GM12878 (cell line): ENCODE data around the gene ARL6IP1.

Experiments
- CEBPB ChIP-seq, 2 experiments: fragments of 150-350 bp in 1 of 2; IDR thresholded peaks; 2 replicates each; pipeline ENCODE4 v1.6.1; 2012 to 2014; ENCODE audit warnings: low read depth in 2 of 2, low read length in 2 of 2, borderline replicate concordance in 1 of 2, inconsistent platforms in 1 of 2
- CTCF ChIP-seq, 3 experiments: IDR thresholded peaks in 2 of 3; conservative IDR thresholded peaks in 1 of 3; 2 replicates each; pipeline ENCODE4 v1.5.1; 2011; ENCODE audit warnings: low read depth in 3 of 3, low read length in 3 of 3, mild to moderate bottlenecking in 3 of 3, control low read depth in 2 of 3, moderate library complexity in 2 of 3, inconsistent platforms in 1 of 3, mixed read lengths in 1 of 3; ENCODE audit not compliant: control insufficient read depth in 2 of 3, insufficient read depth in 1 of 3; ENCODE audit errors: extremely low read depth in 1 of 3
- EP300 ChIP-seq, 2 experiments: fragments of 150-350 bp in 1 of 2; IDR thresholded peaks; 2 replicates each; pipeline ENCODE4 v1.6.1; 2011 to 2012; ENCODE audit warnings: low read depth in 2 of 2, low read length in 2 of 2, borderline replicate concordance in 1 of 2, improper control_type of control experiment in 1 of 2, inconsistent platforms in 1 of 2; ENCODE audit not compliant: control insufficient read depth in 1 of 2
- NRF1 ChIP-seq: conservative IDR thresholded peaks from 2 replicates; pipeline ENCODE4 v1.6.1; 2011; ENCODE audit warnings: mild to moderate bottlenecking, low read depth, low read length, improper control_type of control experiment
- PAX5 ChIP-seq: IDR thresholded peaks from 2 replicates; pipeline ENCODE4 v1.6.1; 2011; ENCODE audit warnings: low read depth, low read length, borderline replicate concordance
- RAD21 ChIP-seq: IDR thresholded peaks from 2 replicates; pipeline ENCODE4 v1.6.1; 2011; ENCODE audit warnings: mild to moderate bottlenecking, low read depth, low read length, moderate library complexity; ENCODE audit not compliant: insufficient read depth
- SRF ChIP-seq, 2 experiments: IDR thresholded peaks; 2 replicates each; pipeline ENCODE4 v1.6.1; 2011; ENCODE audit warnings: low read depth in 2 of 2, low read length in 2 of 2, mild to moderate bottlenecking in 1 of 2, moderate library complexity in 1 of 2
- TF ChIP-seq, protein P1 (sequence below): fragments of 450-650 bp; IDR thresholded peaks from 2 replicates; pipeline ENCODE4 v1.6.1; 2014; ENCODE audit warnings: mild to moderate bottlenecking
- TF ChIP-seq, protein P2 (sequence below): fragments of 450-650 bp; IDR thresholded peaks from 2 replicates; pipeline ENCODE4 v1.6.1; 2016; ENCODE audit warnings: mild to moderate bottlenecking

DNA sequence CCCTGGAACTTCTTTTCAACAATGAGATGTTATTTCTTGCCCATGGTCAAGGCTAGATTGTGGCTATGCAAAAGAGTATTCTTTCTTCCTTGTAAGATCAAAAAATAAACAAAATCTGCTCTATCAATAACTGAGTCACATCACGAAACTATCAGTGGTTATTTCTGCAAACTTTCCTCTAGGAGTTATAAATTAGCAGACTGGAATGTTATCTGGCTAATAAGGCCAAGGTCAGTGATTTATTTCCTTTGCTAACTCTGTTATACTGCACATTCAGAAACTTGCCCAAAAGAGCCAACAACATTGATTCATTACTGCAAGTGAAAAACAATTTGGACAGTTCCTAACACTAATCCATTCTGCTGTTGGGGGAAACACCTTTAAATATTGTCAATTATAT lies 5.0 kb downstream of the ARL6IP1 start:
- no peak for TF ChIP-seq CEBPB (IDR thresholded peaks at IDR 0.05; ENCODE audit: borderline replicate concordance in 1 of 2, low read depth in 2 of 2, low read length in 2 of 2)
- TF ChIP-seq CTCF (IDR thresholded peaks at IDR 0.05 in 2 of 3, conservative IDR thresholded peaks at IDR 0.05 in 1 of 3; ENCODE audit: control insufficient read depth in 2 of 3, extremely low read depth in 1 of 3, insufficient read depth in 1 of 3, low read depth in 3 of 3, low read length in 3 of 3) = no peak
- TF ChIP-seq SRF (IDR thresholded peaks at IDR 0.05; ENCODE audit: low read depth in 2 of 2, low read length in 2 of 2) = no peak
- TF ChIP-seq PAX5 = no peak
- TF ChIP-seq, protein P1, sequence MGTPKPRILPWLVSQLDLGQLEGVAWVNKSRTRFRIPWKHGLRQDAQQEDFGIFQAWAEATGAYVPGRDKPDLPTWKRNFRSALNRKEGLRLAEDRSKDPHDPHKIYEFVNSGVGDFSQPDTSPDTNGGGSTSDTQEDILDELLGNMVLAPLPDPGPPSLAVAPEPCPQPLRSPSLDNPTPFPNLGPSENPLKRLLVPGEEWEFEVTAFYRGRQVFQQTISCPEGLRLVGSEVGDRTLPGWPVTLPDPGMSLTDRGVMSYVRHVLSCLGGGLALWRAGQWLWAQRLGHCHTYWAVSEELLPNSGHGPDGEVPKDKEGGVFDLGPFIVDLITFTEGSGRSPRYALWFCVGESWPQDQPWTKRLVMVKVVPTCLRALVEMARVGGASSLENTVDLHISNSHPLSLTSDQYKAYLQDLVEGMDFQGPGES = no peak
- no peak for TF ChIP-seq NRF1
- TF ChIP-seq, protein P2, sequence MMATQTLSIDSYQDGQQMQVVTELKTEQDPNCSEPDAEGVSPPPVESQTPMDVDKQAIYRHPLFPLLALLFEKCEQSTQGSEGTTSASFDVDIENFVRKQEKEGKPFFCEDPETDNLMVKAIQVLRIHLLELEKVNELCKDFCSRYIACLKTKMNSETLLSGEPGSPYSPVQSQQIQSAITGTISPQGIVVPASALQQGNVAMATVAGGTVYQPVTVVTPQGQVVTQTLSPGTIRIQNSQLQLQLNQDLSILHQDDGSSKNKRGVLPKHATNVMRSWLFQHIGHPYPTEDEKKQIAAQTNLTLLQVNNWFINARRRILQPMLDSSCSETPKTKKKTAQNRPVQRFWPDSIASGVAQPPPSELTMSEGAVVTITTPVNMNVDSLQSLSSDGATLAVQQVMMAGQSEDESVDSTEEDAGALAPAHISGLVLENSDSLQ = no peak
- no peak for TF ChIP-seq EP300 (IDR thresholded peaks at IDR 0.05; ENCODE audit: borderline replicate concordance in 1 of 2, control insufficient read depth in 1 of 2, low read depth in 2 of 2, low read length in 2 of 2)
- TF ChIP-seq RAD21 = no peak
